Neural progenitor cell (in vitro differentiated cells): ENCODE data around the gene GLS. TPM values are rescaled to one million over a fixed set of nuclear protein-coding genes. Genes with fewer than 3 reads are reported as not detected.
"Not testable (repeated sequence)": the region's sequence is repeated elsewhere in the genome, so short reads cannot be mapped to it uniquely, and the experiment has no call there.

Experiments
- DNase-seq: peaks from one replicate; pipeline ENCODE4 v3.0.0-alpha.2; 2016; ENCODE audit warnings: low spot score
- H2AFZ ChIP-seq: fragments of 200-600 bp; sonication (generic); replicated peaks from 2 replicates; pipeline ENCODE4 v1.6.1; 2016; ENCODE audit warnings: antibody characterized with exemption
- H3F3A ChIP-seq: fragments of 200-600 bp; sonication (generic); 2 replicates; pipeline ENCODE4 v1.6.1; 2016; ENCODE audit warnings: antibody characterized with exemption, low read depth
- H3K27ac ChIP-seq: fragments of 200-600 bp; sonication (generic); 2 replicates; pipeline ENCODE4 v1.5.1; 2016; ENCODE audit warnings: mild to moderate bottlenecking
- H3K27me3 ChIP-seq: fragments of 200-600 bp; sonication (generic); 2 replicates; pipeline ENCODE4 v1.6.1; 2016; ENCODE audit warnings: mild to moderate bottlenecking, moderate library complexity
- H3K36me3 ChIP-seq: fragments of 200-600 bp; sonication (generic); 2 replicates; pipeline ENCODE4 v1.5.1; 2016
- H3K4me1 ChIP-seq: fragments of 200-600 bp; sonication (generic); 2 replicates; pipeline ENCODE4 v1.6.1; 2016; ENCODE audit warnings: mixed run types
- H3K4me2 ChIP-seq: fragments of 200-600 bp; sonication (generic); 2 replicates; pipeline ENCODE4 v1.6.1; 2016
- H3K4me3 ChIP-seq: fragments of 200-600 bp; sonication (generic); 2 replicates; pipeline ENCODE4 v1.5.1; 2016
- H3K79me2 ChIP-seq: fragments of 200-600 bp; sonication (generic); 2 replicates; pipeline ENCODE4 v1.6.1; 2016; ENCODE audit warnings: low read depth
- H3K9ac ChIP-seq: fragments of 200-600 bp; sonication (generic); 2 replicates; pipeline ENCODE4 v1.6.1; 2016
- H3K9me3 ChIP-seq: fragments of 200-600 bp; sonication (generic); 2 replicates; pipeline ENCODE4 v1.5.1; 2016; ENCODE audit warnings: low read depth
- H4K20me1 ChIP-seq: fragments of 200-600 bp; sonication (generic); 2 replicates; pipeline ENCODE4 v1.6.1; 2016; ENCODE audit warnings: low read depth
- H3K27ac Mint-ChIP-seq: 3 replicates; pipeline ENCODE4 v1.8.0; 2021; ENCODE audit warnings: mixed read lengths
- H3K27me3 Mint-ChIP-seq: 2 replicates; pipeline ENCODE4 v1.8.0; 2022; ENCODE audit warnings: low read depth, mild to moderate bottlenecking, inconsistent platforms, moderate library complexity, mixed read lengths; ENCODE audit not compliant: insufficient read depth
- H3K36me3 Mint-ChIP-seq: 3 replicates; pipeline ENCODE4 v1.8.0; 2021; ENCODE audit warnings: mixed read lengths
- H3K4me1 Mint-ChIP-seq: 3 replicates; pipeline ENCODE4 v1.8.0; 2021; ENCODE audit warnings: mixed read lengths
- H3K4me3 Mint-ChIP-seq: 3 replicates; pipeline ENCODE4 v1.8.0; 2021; ENCODE audit warnings: mild to moderate bottlenecking, moderate library complexity, mixed read lengths
- H3K9me3 Mint-ChIP-seq: 3 replicates; pipeline ENCODE4 v1.8.0; 2020; ENCODE audit warnings: mixed read lengths
- EZH2 ChIP-seq: fragments of 200-600 bp; sonication (generic); IDR thresholded peaks from 2 replicates; pipeline ENCODE4 v1.6.1; 2017; ENCODE audit warnings: antibody characterized with exemption, mild to moderate bottlenecking, moderate library complexity
- EZH2phosphoT487 ChIP-seq: fragments of 200-600 bp; sonication (generic); IDR thresholded peaks from 2 replicates; pipeline ENCODE4 v1.6.1; 2017; ENCODE audit warnings: antibody characterized with exemption
- total RNA-seq: library from RNA; depleted of rRNA; stranded (reverse); fragments of >200 nt; gene quantifications from 2 replicates; pipeline ENCODE4 v1.2.3, GENCODE V29; 2015; ENCODE audit warnings: low replicate concordance
- TF ChIP-seq, protein P1 (sequence below): fragments of 200-600 bp; sonication (generic); IDR thresholded peaks from 2 replicates; pipeline ENCODE4 v1.5.1; 2017; ENCODE audit warnings: antibody characterized with exemption, mild to moderate bottlenecking

The GLS gene
- total RNA-seq, 1 donor from 2014 or later, result 54.0 TPM

- Mint-ChIP-seq H3K27ac (no peak overlapping the region), H3K4me3 (no peak overlapping the region), H3K27me3 (peaks cover 6% of the 10 kb centered on the region), H3K9me3 (no peaks in the 10 kb centered on the region), H3K36me3 (no peaks in the 10 kb centered on the region), H3K4me1 (peaks cover 9% of the 10 kb centered on the region)
- peak overlapping the region; percentile 74 for H2AFZ ChIP-seq
- no peak overlapping the region for H3K4me2 ChIP-seq
- DNase-seq, result no peak
- peaks cover 8% of the 10 kb centered on the region for H3K4me1 ChIP-seq
- no peak overlapping the region for H3K9ac ChIP-seq
- TF ChIP-seq, protein P1, sequence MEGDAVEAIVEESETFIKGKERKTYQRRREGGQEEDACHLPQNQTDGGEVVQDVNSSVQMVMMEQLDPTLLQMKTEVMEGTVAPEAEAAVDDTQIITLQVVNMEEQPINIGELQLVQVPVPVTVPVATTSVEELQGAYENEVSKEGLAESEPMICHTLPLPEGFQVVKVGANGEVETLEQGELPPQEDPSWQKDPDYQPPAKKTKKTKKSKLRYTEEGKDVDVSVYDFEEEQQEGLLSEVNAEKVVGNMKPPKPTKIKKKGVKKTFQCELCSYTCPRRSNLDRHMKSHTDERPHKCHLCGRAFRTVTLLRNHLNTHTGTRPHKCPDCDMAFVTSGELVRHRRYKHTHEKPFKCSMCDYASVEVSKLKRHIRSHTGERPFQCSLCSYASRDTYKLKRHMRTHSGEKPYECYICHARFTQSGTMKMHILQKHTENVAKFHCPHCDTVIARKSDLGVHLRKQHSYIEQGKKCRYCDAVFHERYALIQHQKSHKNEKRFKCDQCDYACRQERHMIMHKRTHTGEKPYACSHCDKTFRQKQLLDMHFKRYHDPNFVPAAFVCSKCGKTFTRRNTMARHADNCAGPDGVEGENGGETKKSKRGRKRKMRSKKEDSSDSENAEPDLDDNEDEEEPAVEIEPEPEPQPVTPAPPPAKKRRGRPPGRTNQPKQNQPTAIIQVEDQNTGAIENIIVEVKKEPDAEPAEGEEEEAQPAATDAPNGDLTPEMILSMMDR, result no peak
- TF ChIP-seq EZH2 (no peak), EZH2phosphoT487 (no peak)
- H3K4me3 ChIP-seq, result no peak overlapping the region
- no peaks in the 10 kb centered on the region for H3K36me3 ChIP-seq
- H3K27me3 ChIP-seq, result no peaks in the 10 kb centered on the region
- H3K79me2 ChIP-seq, result no peaks in the 10 kb centered on the region
- H4K20me1 ChIP-seq, result no peaks in the 10 kb centered on the region
- no peak overlapping the region for H3K27ac ChIP-seq
- H3K9me3 ChIP-seq, result no peaks in the 10 kb centered on the region
- no peaks in the 10 kb centered on the region for H3F3A ChIP-seq
Observed at GRCh38 chr2:190859347-190860297, 21.0 kb upstream of the GLS start.

DNA sequence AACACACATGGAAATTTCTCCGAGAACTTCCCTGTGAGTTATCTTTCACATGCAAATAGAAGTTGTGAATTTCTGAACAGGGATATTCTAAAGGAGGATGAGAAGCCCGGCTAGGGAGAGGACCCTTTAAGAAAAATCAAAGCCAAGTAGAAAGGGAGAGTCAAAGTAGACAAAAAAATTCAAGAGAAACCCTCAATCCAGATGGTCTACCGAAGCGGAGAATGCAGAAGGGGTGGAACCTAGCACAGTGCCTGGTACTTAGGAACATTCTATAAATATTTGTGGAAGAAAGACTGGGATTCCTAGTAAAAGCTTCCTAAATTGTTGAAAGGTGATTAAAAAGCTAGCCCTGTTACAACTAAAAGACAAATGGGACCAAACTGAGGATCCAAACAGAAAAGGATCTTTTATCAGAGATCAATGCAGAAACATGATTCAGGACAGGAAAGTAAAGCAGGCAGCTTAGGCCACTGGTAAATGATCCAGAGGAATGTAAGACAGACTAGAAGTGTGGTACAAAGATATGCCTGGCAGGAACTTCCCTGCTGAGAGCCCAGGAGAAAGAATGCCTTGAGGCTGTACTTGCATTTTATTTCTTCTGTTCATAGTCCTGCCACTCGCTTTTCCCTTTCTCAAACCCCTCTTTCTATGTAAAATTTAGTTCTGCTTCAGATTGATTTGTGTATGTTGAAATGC lies 19.5 kb upstream of the GLS start:
- Histone ChIP-seq H2AFZ (no peak overlapping the region), H3K4me1 (peaks cover 8% of the 10 kb centered on the region), H3K4me2 (no peak overlapping the region), H3K36me3 (no peaks in the 10 kb centered on the region), H4K20me1 (no peaks in the 10 kb centered on the region), H3K27me3 (no peaks in the 10 kb centered on the region), H3K9ac (no peak overlapping the region), H3K4me3 (no peak overlapping the region), H3K27ac (no peak overlapping the region), H3K79me2 (no peaks in the 10 kb centered on the region), H3F3A (no peaks in the 10 kb centered on the region), H3K9me3 (no peaks in the 10 kb centered on the region)
- Mint-ChIP-seq H3K4me3 (no peak overlapping the region), H3K9me3 (no peaks in the 10 kb centered on the region), H3K4me1 (peaks cover 9% of the 10 kb centered on the region), H3K27me3 (peaks cover 6% of the 10 kb centered on the region), H3K36me3 (no peaks in the 10 kb centered on the region), H3K27ac (peak overlapping the region; percentile 7)
- TF ChIP-seq, protein P1, result no peak
- no peak for TF ChIP-seq EZH2phosphoT487
- TF ChIP-seq EZH2, result no peak
- DNase-seq, result peak; percentile 46

DNA sequence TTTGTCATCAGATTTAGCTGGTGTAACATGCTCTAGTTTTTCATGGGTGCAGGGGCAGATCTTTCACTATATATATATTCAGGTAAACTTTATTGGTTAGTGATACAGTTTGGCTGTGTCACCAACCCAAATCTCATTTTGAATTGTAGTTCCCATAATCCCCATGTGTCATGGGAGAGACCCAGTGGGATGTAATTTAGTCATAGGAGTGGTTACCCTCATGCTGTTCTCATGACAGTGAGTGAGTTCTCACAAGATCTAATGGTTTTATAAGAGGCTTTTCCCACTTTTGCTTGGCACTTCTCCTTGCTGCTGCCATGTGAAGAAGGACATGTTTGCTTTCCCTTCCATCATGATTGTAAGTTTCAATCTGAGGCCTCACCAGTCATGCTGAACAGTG lies 18.5 kb upstream of the GLS start:
- H3K4me1 ChIP-seq, H3K79me2 ChIP-seq, H3K9ac ChIP-seq, H3K9me3 ChIP-seq, H3K27me3 ChIP-seq, H3F3A ChIP-seq, H3K4me3 Mint-ChIP-seq, H3K27ac ChIP-seq, H3K27ac Mint-ChIP-seq, H3K9me3 Mint-ChIP-seq, H2AFZ ChIP-seq, H3K4me3 ChIP-seq, H3K27me3 Mint-ChIP-seq, H4K20me1 ChIP-seq, H3K36me3 ChIP-seq, H3K4me2 ChIP-seq, H3K4me1 Mint-ChIP-seq, DNase-seq, H3K36me3 Mint-ChIP-seq: not testable (repeated sequence)
